GM21390 (cell line): Measurements from ENCODE around the gene CRELD2.

Experiments used
- ATAC-seq: cut with Tn5 transposase; IDR thresholded peaks from one replicate; pipeline ENCODE4 v1.9.1; 2021; ENCODE audit not compliant: unreplicated experiment

CRELD2 gene

DNA sequence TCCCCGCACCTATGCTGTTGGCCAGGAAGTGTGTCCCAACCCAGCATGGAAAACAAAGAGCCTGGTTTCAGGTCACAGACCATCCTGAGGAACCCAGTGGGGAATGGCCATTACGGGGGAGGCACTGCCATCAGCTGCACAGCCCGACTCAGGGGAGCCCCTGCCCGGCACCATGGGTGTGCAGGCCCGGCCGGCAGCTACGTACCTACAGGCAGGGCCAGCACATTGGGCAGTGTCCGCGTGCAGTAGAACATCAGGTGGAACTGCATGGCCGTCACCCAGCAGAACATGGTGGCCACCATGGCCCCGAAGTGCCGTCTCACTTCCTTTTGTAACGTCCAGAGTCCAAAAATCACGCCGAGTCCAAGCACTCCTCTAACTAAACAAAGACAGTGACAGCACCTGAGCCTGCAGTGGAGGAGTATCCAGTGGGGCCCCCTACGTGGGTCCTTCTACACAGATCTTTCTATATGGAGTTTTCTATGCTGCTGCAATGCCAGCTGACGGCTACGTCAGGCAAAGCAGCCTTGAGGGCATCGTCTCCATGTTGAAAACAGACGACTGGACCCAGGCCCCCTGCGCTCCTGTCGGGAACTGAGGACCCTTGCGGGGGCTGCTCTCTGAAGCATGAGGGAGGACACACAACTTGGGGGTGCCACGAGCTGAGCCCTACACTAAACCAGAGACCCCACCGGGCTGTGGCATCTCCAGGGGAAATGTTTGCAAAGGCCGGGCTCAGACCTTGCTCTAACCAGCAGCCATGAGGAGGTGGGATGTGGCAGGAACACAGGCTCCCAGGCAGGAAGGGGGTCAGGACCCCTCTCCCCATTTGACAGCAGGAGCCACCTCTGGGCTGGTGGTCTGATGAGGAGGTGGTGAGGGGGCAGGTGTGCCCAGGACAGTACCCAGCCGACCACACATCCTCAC, 7.9 kb upstream of the CRELD2 start:
- no peak for ATAC-seq

GRCh38 chr22:49911881-49912625, 6.4 kb upstream of the CRELD2 start:
- no peak for ATAC-seq

DNA sequence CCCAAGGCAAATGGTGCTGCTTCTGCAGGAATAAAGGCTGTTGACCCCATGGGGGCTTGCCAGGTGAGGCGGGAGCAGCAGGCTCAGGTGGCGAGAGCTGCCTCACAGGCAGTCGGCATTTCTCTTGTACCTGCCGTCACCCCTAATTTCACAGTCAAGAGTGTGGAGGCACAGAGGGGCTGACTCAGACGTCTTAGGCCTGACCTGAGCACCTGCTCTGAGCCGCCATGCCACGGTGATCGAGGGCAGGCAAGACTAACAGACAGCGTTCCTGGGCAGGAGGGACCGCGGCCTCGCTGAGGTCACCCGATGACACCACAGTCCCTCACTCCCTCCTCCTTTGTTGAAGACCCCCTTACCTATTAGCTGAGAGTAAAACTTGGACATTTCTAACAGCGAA, 5.4 kb upstream of the CRELD2 start:
- no peak for ATAC-seq

DNA sequence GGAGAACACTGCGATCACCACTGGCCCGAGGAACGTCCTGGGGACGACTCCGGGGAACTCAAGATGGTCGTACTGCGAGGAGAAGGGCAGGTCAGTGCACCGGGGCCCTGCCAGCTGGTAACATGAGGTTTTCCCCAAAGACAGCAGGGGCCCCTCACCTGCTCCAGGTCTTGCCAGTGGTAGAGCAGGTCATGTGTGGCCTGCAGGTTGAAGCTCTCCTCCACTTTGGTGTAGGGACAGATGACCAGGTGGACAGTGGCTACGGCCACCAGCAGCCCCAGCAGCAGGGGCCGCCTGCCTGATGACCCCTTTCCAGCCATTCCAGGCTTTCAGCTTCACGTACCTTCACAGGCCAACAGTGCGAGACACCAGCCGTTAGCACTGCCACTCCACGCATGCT, 5.0 kb upstream of the CRELD2 start:
- ATAC-seq = no peak

GRCh38 chr22:49914256-49914655, 4.2 kb upstream of the CRELD2 start:
- no peak for ATAC-seq

GRCh38 chr22:49915610-49916009, 2.8 kb upstream of the CRELD2 start:
- ATAC-seq = no peak

- ATAC-seq = no peak
Measured at GRCh38 chr22:49916831-49917230, 1.6 kb upstream of the CRELD2 start.

- no peak for ATAC-seq
Measured at GRCh38 chr22:49918911-49919881, 762 bp downstream of the CRELD2 start.

GRCh38 chr22:49920859-49921258, 2.4 kb downstream of the CRELD2 start:
- no peak for ATAC-seq

DNA sequence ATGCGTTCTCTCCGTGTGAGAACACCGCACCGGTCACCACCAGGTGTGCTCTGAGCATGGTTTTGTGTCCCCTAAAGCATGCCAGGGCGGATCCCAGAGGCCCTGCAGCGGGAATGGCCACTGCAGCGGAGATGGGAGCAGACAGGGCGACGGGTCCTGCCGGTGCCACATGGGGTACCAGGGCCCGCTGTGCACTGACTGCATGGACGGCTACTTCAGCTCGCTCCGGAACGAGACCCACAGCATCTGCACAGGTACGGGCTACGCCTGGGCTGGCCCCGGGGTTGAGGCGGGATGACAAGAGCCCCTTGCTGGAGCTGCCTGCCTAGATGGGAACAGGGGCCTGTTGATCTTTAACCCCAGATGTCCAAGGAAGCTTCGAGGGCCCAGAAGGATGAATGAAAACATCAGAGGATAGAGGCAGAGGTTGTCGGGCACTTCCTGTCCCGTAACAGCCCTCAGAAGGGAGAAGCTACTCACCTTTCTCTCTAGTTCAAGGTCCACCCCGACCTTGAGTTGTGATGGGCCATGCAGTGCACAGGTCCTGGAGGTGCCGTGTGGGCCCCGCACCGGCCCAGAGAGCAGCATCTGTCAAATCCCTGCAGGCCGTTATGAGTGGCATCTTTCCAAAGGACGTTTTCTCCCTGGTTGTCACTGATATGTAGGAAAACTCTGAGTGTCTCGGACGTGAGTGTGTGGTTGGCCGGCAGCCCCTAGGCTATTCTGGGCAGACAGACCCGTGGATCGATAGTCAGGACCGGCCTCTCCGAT, 3.3 kb downstream of the CRELD2 start:
- ATAC-seq = no peak

DNA sequence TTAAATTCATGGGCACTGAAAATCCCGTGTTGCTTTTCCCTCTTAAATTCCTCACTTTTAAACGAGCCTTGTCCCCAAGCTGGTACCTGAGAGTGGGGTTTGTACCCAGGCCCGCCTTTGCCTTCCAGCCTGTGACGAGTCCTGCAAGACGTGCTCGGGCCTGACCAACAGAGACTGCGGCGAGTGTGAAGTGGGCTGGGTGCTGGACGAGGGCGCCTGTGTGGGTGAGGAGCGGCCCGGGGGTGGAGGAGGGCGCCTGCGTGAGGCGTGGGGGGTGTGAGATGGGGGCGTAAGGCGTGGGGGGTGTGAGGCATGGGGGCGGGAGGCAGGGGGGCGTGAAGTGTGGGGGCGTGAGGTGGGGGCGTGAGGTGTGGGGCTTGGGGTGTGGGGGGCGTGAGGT, 4.0 kb downstream of the CRELD2 start:
- ATAC-seq = no peak

- no peak for ATAC-seq
Measured at GRCh38 chr22:49922926-49923325, 4.5 kb downstream of the CRELD2 start.

GRCh38 chr22:49923445-49923844, 5.0 kb downstream of the CRELD2 start:
- no peak for ATAC-seq

DNA sequence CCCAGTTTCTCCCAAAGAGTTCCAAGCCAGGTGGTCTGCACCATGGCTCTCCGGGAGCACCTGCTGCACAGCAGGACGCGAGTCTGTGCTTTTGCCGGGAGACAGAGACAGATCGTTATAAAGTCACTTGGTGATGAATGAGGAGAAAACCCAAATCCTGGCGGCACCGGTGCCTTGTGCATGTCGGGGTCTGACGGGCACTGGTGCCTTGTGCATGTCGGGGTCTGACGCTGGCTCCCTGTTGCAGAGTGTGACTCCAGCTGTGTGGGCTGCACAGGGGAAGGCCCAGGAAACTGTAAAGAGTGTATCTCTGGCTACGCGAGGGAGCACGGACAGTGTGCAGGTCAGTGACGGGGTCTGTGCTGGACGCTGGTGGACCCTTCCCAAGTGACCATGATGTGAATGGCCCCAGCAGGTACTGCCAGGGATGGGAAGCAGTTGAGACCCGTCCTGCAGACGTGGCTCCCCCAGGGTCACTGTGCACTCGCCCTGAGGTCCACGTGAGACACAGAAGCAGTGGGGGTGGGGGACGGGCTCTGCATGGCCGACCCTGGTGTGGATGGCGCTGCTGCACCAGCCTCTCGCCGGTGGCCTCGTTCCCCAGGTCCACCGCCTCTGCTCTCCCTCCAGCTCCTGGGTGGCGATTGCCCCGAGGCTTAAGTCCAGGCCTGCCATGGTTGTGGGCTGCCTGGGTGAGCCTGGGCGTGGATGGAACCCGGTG, 5.8 kb downstream of the CRELD2 start:
- ATAC-seq = no peak

- no peak for ATAC-seq
Measured at GRCh38 chr22:49925525-49926128, 7.2 kb downstream of the CRELD2 start.

GRCh38 chr22:49926916-49927315, 8.5 kb downstream of the CRELD2 start:
- ATAC-seq = no peak

- ATAC-seq = no peak
Measured at GRCh38 chr22:49927483-49928184, 9.2 kb downstream of the CRELD2 start.

- no peak for ATAC-seq
Measured at GRCh38 chr22:49928185-49928495, 9.7 kb downstream of the CRELD2 start.
